ENCODE measurements around the gene IRF5. TPM values are rescaled to one million over a fixed set of nuclear protein-coding genes. Genes with fewer than 3 reads are reported as not detected.
"Not testable (repeated sequence)": the region's sequence is repeated elsewhere in the genome, so short reads cannot be mapped to it uniquely, and the experiment has no call there.

The IRF5 gene
- total and polyA plus RNA-seq, 4 donors = 4.3 to 6.2 (median 4.5) TPM

DNA sequence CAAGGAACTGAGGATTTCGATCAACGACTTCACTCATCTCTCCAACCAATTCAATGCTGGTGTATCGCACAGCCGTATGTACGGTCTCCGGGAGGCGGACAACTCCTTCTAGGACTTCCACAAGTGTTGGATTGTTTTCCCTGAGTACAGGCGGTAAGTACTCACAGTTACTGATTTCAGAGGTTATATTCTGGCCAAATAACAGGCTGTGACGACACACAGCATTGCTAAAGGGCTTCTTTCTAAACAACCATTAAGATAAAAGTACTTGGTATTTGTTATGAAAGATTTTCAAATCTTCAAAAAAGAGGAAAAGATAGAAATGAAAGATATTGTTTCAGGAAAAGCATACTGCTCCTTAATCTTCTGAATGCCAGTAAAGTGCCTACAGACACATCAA lies 52.2 kb downstream of the IRF5 start (continued):
- TF ChIP-seq YY1 (IDR thresholded peaks at IDR 0.05) = no peak
- TF ChIP-seq RXRA (IDR thresholded peaks at IDR 0.05) = no peak
- TF ChIP-seq, protein P1, sequence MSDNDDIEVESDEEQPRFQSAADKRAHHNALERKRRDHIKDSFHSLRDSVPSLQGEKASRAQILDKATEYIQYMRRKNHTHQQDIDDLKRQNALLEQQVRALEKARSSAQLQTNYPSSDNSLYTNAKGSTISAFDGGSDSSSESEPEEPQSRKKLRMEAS (IDR thresholded peaks at IDR 0.05) = no peak
- no peak for TF ChIP-seq NR2F2 (IDR thresholded peaks at IDR 0.05)

- DNase-seq (ENCODE audit: low spot score) = no peak
- WGBS = 88% methylated on average over 2 of the region's 2 CpGs
- Histone ChIP-seq H3K9me3 (ENCODE audit: control insufficient read depth in 4 of 4, low read length in 3 of 4) (no peaks in the 10 kb centered on the region), H3K27me3 (ENCODE audit: control insufficient read depth in 4 of 4, insufficient read depth in 4 of 4, low read length in 3 of 4) (no peaks in the 10 kb centered on the region), H3K4me3 (ENCODE audit: low read depth in 1 of 3, low read length in 3 of 3) (no peak overlapping the region), H3K9ac (ENCODE audit: low read depth in 1 of 2, low read length in 2 of 2) (no peak overlapping the region), H3K4me1 (ENCODE audit: control insufficient read depth in 4 of 4, insufficient read depth in 4 of 4, low read length in 3 of 4) (no peaks in the 10 kb centered on the region), H3K27ac (ENCODE audit: low read depth in 1 of 2, low read length in 2 of 2) (no peak overlapping the region), H3K36me3 (ENCODE audit: control insufficient read depth in 4 of 4, insufficient read depth in 3 of 4, low read depth in 1 of 4, low read length in 3 of 4) (peaks cover 4 to 42% (median 15%) of the 10 kb centered on the region in 4 donors)
- TF ChIP-seq TAF1 (conservative IDR thresholded peaks at IDR 0.05) (no peak), GABPA (IDR thresholded peaks at IDR 0.05 in 1 of 2, conservative IDR thresholded peaks at IDR 0.05 in 1 of 2) (no peak), FOXA2 (IDR thresholded peaks at IDR 0.05) (no peak), HNF4G (IDR thresholded peaks at IDR 0.05) (no peak), HNF4A (conservative IDR thresholded peaks at IDR 0.05) (no peak), YY1 (IDR thresholded peaks at IDR 0.05) (no peak)
These were observed 55.7 kb downstream of the IRF5 start for GRCh38 chr7:128993419-128993818.

DNA sequence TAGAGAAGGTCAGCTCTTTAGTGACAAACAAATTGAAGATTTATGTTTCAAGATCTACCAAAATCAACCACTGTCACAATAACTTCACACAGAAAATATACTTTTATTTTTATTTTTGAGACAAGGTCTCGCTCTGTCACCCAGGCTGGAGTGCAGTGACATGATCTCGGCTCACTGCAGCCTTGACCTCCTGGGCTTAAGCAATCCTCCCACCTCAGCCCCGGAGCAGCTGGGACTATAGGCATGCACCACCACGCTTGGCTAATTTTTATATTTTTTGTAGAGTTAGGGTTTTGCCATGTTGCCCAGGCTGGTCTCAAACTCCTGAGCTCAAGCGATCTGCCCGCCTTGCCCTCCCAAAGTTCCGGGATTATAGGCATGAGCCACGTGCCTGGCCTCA lies 56.8 kb downstream of the IRF5 start:
- H3K27ac ChIP-seq (ENCODE audit: low read depth in 1 of 2, low read length in 2 of 2); H3K4me1 ChIP-seq (ENCODE audit: control insufficient read depth in 4 of 4, insufficient read depth in 4 of 4, low read length in 3 of 4); H3K27me3 ChIP-seq (ENCODE audit: control insufficient read depth in 4 of 4, insufficient read depth in 4 of 4, low read length in 3 of 4); DNase-seq (ENCODE audit: low spot score); H3K9ac ChIP-seq (ENCODE audit: low read depth in 1 of 2, low read length in 2 of 2); H3K4me3 ChIP-seq (ENCODE audit: low read depth in 1 of 3, low read length in 3 of 3); H3K9me3 ChIP-seq (ENCODE audit: control insufficient read depth in 4 of 4, low read length in 3 of 4): not testable (repeated sequence)
- WGBS = 80% methylated on average over 8 of the region's 8 CpGs
- peak in 1 of 2 donors; percentile 10 for TF ChIP-seq HNF4A (conservative IDR thresholded peaks at IDR 0.05)
- peaks cover 3 to 51% (median 17%) of the 10 kb centered on the region in 4 donors for H3K36me3 ChIP-seq (ENCODE audit: control insufficient read depth in 4 of 4, insufficient read depth in 3 of 4, low read depth in 1 of 4, low read length in 3 of 4)

- TF ChIP-seq, protein P1 (IDR thresholded peaks at IDR 0.05) = no peak
- TF ChIP-seq FOXA1 (IDR thresholded peaks at IDR 0.05) (no peak), SP1 (IDR thresholded peaks at IDR 0.05) (no peak), FOXA2 (IDR thresholded peaks at IDR 0.05) (no peak), EGR1 (IDR thresholded peaks at IDR 0.05; ENCODE audit: low read depth in 2 of 2) (no peak), CTCF (IDR thresholded peaks at IDR 0.05; ENCODE audit: low read depth, low read length, missing input control) (no peak), JUND (IDR thresholded peaks at IDR 0.05) (no peak), GABPA (IDR thresholded peaks at IDR 0.05 in 1 of 2, conservative IDR thresholded peaks at IDR 0.05 in 1 of 2) (no peak)
- TF ChIP-seq, protein P2, sequence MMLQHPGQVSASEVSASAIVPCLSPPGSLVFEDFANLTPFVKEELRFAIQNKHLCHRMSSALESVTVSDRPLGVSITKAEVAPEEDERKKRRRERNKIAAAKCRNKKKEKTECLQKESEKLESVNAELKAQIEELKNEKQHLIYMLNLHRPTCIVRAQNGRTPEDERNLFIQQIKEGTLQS (IDR thresholded peaks at IDR 0.05) = no peak
- H3K36me3 ChIP-seq (ENCODE audit: control insufficient read depth in 4 of 4, insufficient read depth in 3 of 4, low read depth in 1 of 4, low read length in 3 of 4) = peaks cover 5 to 53% (median 23%) of the 10 kb centered on the region in 4 donors
These were observed 59.5 kb downstream of the IRF5 start for GRCh38 chr7:128997181-128997580.

More at GRCh38 chr7:128997181-128997580, 59.5 kb downstream of the IRF5 start:
- H3K27me3 ChIP-seq (ENCODE audit: control insufficient read depth in 4 of 4, insufficient read depth in 4 of 4, low read length in 3 of 4) = no peaks in the 10 kb centered on the region
- H3K9me3 ChIP-seq (ENCODE audit: control insufficient read depth in 4 of 4, low read length in 3 of 4) = no peaks in the 10 kb centered on the region
- WGBS = 96% methylated on average over 5 of the region's 5 CpGs
- no peaks in the 10 kb centered on the region for H3K4me1 ChIP-seq (ENCODE audit: control insufficient read depth in 4 of 4, insufficient read depth in 4 of 4, low read length in 3 of 4)
- no peak overlapping the region for H3K4me3 ChIP-seq (ENCODE audit: low read depth in 1 of 3, low read length in 3 of 3)
- no peak overlapping the region for H3K9ac ChIP-seq (ENCODE audit: low read depth in 1 of 2, low read length in 2 of 2)
- H3K27ac ChIP-seq (ENCODE audit: low read depth in 1 of 2, low read length in 2 of 2) = no peak overlapping the region
- DNase-seq (ENCODE audit: low spot score) = no peak

Small RNAs within 50 kb of the gene (small RNA-seq; reads per million reads assigned to genes)
- not detected for gene RN7SL306P

Other genes starting within 250 kb of the IRF5 start
- gene CALU, start 198.6 kb upstream of the IRF5 start, total RNA-seq = 10 to 100 TPM; 41.1 to 57.9 TPM
- 10 to 100 TPM; 37.1 to 43.9 TPM for gene CALU, start 198.6 kb upstream of the IRF5 start, polyA plus RNA-seq
- gene OPN1SW, start 162.1 kb upstream of the IRF5 start, total RNA-seq = not detected
- under 1 TPM in 1 of 2 donors, not detected in 1; 0.29 TPM for gene OPN1SW, start 162.1 kb upstream of the IRF5 start, polyA plus RNA-seq
- gene CCDC136, start 146.0 kb upstream of the IRF5 start, total RNA-seq = under 1 TPM; 0.09 to 0.59 TPM
- under 1 TPM; 0.22 TPM for gene CCDC136, start 146.0 kb upstream of the IRF5 start, polyA plus RNA-seq
- 1 to 10 TPM in 1 of 2 donors, under 1 TPM in 1; 0.70 to 2.3 TPM for gene FLNC, start 107.5 kb upstream of the IRF5 start, total RNA-seq
- gene FLNC, start 107.5 kb upstream of the IRF5 start, polyA plus RNA-seq = under 1 TPM; 0.03 to 0.37 TPM
- gene ATP6V1F, start 75.1 kb upstream of the IRF5 start, total RNA-seq = 10 to 100 TPM; 23.1 to 25.6 TPM
- gene ATP6V1F, start 75.1 kb upstream of the IRF5 start, polyA plus RNA-seq = 100 to 1,000 TPM in 1 of 2 donors, 10 to 100 TPM in 1; 68.6 to 111 TPM
- gene KCP, start 27.2 kb upstream of the IRF5 start, total RNA-seq = under 1 TPM; 0.05 to 0.08 TPM
- gene KCP, start 27.2 kb upstream of the IRF5 start, polyA plus RNA-seq = under 1 TPM in 1 of 2 donors, not detected in 1; 0.02 TPM
- gene TNPO3, start 117.2 kb downstream of the IRF5 start, total RNA-seq = 10 to 100 TPM; 26.5 to 38.9 TPM
- gene TNPO3, start 117.2 kb downstream of the IRF5 start, polyA plus RNA-seq = 10 to 100 TPM in 1 of 2 donors, 1 to 10 TPM in 1; 9.2 to 13.6 TPM
- 10 to 100 TPM; 18.1 to 29.3 TPM for gene TSPAN33, start 206.8 kb downstream of the IRF5 start, total RNA-seq
- gene TSPAN33, start 206.8 kb downstream of the IRF5 start, polyA plus RNA-seq = 10 to 100 TPM; 13.4 to 22.8 TPM

Measured in liver (tissue), 10 donors.